HG02884 (cell line): ENCODE measurements around the gene NUP210L.
"Not testable (repeated sequence)": the region's sequence is repeated elsewhere in the genome, so short reads cannot be mapped to it uniquely, and the experiment has no call there.

Experiments used
- ATAC-seq: cut with Tn5 transposase; IDR thresholded peaks from one replicate; pipeline ENCODE4 v1.9.1; 2021; ENCODE audit warnings: mild to moderate bottlenecking, moderate library complexity; ENCODE audit not compliant: unreplicated experiment

NUP210L gene

GRCh38 chr1:154170547-154171222 lies 15.8 kb upstream of the NUP210L start:
- no peak for ATAC-seq

DNA sequence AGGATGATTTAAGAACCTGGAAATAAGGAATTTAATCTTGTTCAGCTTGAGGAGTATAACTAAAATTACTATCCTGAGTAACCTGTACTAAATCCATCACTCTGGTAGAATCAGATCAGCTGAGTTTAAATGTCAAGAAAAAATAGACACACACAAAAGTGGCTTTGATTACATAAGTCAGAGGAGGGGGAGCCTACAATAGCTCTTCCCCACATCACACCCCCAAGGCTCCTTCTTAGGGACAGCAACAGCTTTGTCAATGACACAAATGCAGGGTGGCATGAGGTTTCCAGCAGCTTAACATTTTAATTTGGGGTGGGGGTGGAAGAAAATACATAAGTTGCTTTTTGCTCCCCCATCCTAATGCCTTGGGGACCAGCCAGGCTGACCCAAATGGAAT lies 12.6 kb upstream of the NUP210L start:
- no peak for ATAC-seq

GRCh38 chr1:154166207-154166606 lies 11.3 kb upstream of the NUP210L start:
- ATAC-seq = no peak

- ATAC-seq = no peak
Observed at GRCh38 chr1:154159554-154159953, 4.7 kb upstream of the NUP210L start.

DNA sequence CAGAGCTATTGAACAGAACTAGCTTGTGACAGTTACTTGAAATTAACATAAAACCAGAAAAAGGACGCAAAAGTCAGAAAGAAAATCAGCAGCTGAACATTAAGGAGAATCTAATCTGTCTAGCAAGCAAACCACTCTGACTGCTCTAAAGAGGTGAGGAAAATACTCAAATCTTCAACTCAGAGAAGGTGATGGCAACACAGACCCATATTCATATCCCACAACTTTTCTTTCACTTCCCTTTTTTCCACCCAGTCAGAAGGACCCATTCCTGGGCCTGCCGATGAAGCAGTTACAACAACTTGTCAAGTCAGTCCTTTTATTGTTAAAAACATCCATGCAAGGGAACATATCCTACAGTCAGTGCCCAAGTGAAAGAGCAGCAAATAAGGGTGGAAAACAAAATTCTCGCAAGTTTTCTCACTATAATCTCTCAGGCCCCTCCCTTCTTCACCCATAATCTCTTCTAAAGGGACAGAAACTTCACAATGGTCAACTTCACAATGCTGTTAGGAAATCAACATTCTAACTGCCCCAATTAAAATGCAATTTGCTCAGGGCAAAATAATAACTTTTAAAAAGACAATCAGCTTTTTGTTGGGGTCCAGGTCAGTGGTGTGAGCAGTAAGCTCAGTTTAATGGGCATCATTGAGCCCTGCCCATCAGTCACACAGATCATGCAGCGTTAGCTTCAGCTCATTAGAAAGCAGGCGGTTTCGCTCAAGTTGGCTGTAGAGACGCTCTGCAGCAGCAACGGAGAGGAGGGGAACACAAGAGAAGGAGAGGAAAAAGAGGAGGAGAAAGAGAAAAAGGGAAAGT lies 3.6 kb upstream of the NUP210L start:
- ATAC-seq = no peak

DNA sequence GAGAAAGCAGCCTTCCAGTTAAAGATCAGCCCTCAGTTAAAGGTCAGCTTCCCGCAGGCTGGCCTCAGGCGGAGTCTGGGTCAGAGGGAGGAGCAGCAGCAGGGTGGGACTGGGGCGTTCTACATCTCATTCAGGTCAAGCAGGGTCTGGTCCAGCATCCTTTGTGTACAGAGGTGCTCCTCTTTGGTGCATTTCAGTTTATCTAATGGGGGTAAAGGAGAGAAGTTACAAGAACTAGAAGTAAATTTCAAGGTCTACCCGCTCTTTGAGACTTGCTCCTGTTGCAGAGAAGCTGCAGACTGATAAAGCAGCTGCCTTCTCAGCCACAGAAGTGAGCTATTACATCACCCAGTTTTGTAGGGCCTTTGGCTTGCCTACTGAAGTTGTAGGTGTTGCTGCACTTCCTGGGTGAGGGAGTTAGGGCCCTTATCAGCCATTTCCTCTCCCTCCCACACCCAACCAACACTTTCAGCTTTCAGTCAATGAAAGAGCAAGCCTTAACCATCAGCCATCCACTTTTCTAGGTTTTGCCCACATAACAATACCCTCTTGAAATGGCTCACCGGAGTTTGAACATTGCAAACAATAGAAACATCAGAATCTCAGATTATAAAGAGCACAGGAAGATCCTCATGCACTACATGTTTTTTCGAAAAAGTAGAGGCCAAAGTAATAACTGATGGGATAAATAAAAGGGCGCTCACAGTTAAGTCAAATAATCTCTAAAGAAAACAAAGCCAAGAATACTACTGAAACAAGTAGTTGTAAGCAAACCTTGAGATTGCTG lies 2.8 kb upstream of the NUP210L start:
- peak; percentile 60 for ATAC-seq

DNA sequence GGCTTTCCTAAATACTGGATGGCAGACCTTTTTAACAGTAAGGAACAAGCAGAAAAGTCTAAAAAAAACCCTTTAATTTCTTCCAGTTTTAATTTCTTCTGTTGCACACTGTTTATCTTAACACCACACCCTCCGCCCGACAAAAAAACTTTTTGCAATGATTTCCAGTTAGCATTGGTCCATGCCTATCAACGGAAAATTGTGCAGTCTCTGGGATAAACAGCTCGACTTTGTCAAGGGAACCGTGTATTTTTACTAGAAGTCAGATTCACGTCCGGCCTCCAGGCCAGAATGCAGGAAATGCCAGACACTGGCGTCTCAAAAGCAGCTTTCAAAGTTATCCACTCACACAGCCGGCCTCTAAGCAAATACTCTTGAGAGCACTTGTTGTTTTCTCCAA lies 378 bp upstream of the NUP210L start:
- no peak for ATAC-seq

GRCh38 chr1:154154053-154154452 lies 820 bp downstream of the NUP210L start:
- ATAC-seq = no peak

- no peak for ATAC-seq
Observed at GRCh38 chr1:154151311-154151710, 3.6 kb downstream of the NUP210L start.

- no peak for ATAC-seq
Observed at GRCh38 chr1:154148807-154149206, 6.1 kb downstream of the NUP210L start.

DNA sequence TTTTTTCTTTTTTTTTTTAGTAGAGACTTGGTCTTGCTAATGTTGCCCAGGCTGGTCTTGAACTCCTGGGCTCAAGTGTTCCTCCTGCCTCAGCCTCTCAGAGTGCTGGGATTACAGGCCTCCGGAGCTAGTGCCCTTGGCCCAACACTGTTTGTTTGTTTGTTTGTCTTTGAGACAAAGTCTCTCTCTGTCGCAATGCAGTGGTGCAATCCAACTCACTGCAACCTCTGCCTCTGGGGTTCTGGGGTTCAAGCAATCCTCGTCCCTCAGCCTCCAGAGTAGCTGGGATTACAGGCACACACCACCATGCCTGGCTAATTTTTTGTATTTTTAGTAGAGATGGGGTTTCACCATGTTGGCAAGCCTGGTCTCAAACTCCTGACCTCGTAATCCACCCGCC lies 7.4 kb downstream of the NUP210L start:
- not testable (repeated sequence) for ATAC-seq

GRCh38 chr1:154145986-154146385 lies 8.9 kb downstream of the NUP210L start:
- no peak for ATAC-seq

GRCh38 chr1:154142358-154142757 lies 12.5 kb downstream of the NUP210L start:
- no peak for ATAC-seq

GRCh38 chr1:154141240-154141639 lies 13.6 kb downstream of the NUP210L start:
- ATAC-seq = no peak

DNA sequence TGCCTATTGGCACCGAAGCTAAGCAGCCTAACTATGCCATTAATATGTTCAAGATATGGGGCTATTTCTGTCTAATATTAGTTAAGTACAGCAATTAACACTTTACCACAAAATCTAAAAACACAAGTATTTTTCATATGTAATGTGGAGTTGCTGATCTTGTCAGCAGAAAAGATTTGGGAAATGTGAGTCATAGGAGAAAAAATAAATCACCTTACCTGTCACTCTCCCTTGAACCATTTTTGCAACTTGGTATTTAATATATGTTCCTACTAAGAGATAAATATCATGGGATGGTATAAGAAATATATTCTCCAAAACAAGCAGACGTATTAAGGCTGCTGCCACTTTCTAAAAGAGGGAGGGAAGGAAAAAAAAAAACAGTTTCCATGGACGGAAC lies 17.0 kb downstream of the NUP210L start:
- ATAC-seq = no peak

- no peak for ATAC-seq
Observed at GRCh38 chr1:154133256-154133655, 21.6 kb downstream of the NUP210L start.

DNA sequence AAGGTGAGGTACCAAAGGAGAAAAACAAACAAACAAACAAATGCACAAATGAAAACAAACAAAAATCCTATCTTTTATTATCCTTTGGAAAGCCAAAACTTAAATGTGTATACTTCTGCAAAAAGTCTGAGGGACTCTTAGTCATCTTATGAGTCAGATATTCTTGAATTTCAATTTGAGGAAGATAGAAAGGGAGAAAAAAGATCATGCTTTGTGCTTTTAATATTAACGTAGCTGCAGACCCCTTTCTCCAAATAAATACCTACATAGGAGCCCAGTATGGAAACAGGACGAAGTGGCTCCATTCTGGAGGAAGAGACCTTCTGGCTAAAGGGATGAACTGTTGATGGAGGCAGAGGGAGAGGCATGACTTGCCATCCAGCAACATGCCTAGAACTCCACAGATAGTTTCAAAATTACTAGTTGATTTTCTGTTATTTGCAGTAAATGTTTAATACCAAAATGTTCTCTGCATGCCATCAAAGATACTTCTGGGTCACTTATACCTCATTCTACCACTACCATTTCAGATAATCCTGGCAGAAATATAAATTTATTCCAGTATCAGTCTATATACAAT lies 25.4 kb downstream of the NUP210L start:
- ATAC-seq = no peak

DNA sequence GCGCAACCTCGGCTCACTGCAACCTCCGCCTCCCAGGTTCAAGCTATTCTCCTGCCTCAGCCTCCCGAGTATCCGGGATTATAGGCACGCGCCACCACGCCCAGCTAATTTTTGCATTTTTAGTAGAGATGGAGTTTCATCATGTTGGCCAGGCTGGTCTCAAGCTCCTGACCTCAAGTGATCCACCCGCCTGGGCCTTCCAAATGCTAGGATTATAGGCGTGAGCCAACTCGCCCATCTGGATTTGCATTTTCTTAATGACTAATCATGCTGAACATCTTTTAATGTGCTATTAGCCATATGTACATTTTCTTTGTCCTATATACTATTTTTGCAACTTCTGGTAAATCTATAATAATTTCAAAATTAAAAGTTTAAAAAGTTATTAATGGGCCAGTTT lies 31.7 kb downstream of the NUP210L start:
- ATAC-seq = not testable (repeated sequence)

DNA sequence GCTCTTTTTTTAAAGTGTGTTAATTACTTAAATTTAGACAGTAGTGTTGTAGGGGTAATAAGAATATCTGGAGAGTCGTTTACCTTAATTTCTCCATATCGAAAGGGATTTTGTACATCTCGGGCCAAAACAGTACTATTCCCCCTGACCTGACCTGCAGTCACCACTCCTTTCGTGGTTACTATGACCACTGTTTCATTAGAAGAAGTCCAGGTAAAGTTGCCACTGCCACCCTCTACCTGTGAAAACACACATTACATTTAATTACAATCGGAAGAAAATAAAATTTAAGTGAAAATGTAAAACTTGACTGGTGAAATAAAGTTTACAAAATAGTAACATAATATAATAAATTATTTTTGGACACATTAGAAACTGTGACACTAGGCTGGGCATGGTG lies 37.2 kb downstream of the NUP210L start:
- no peak for ATAC-seq

- ATAC-seq = no peak
Observed at GRCh38 chr1:154115180-154115579, 39.7 kb downstream of the NUP210L start.

- no peak for ATAC-seq
Observed at GRCh38 chr1:154104433-154105082, 50.3 kb downstream of the NUP210L start.
